Measurements from ENCODE around the gene SYDE2.

DNA sequence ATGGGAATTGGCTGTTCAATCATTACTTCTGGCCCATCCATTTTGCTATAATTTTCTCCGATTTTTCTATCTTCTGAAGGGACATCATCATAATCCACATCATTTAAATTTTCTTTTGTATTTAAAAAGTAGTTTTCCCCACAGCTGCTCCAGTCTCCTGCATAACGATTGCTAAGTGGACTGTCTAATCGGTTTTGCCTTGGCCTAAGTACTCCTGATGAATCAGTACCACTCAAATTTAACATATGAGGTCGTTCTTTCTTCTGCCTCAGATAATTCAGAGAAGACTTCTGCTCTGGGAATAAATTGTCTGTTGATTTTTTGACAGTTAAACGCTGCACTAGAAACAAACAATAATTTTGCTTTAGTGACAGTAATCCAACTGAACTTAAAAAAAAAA lies 41.9 kb downstream of the SYDE2 start:
- TF ChIP-seq, protein P1, sequence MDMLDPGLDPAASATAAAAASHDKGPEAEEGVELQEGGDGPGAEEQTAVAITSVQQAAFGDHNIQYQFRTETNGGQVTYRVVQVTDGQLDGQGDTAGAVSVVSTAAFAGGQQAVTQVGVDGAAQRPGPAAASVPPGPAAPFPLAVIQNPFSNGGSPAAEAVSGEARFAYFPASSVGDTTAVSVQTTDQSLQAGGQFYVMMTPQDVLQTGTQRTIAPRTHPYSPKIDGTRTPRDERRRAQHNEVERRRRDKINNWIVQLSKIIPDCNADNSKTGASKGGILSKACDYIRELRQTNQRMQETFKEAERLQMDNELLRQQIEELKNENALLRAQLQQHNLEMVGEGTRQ (IDR thresholded peaks at IDR 0.05; ENCODE audit: borderline replicate concordance, low read depth, low read length): no peak
- TF ChIP-seq MXI1 (IDR thresholded peaks at IDR 0.05; ENCODE audit: low read depth, low read length): no peak
- TF ChIP-seq RCOR1 (IDR thresholded peaks at IDR 0.05; ENCODE audit: low read length): no peak
- TF ChIP-seq, protein P2, sequence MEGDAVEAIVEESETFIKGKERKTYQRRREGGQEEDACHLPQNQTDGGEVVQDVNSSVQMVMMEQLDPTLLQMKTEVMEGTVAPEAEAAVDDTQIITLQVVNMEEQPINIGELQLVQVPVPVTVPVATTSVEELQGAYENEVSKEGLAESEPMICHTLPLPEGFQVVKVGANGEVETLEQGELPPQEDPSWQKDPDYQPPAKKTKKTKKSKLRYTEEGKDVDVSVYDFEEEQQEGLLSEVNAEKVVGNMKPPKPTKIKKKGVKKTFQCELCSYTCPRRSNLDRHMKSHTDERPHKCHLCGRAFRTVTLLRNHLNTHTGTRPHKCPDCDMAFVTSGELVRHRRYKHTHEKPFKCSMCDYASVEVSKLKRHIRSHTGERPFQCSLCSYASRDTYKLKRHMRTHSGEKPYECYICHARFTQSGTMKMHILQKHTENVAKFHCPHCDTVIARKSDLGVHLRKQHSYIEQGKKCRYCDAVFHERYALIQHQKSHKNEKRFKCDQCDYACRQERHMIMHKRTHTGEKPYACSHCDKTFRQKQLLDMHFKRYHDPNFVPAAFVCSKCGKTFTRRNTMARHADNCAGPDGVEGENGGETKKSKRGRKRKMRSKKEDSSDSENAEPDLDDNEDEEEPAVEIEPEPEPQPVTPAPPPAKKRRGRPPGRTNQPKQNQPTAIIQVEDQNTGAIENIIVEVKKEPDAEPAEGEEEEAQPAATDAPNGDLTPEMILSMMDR (IDR thresholded peaks at IDR 0.05): no peak
